ENCODE measurements around the gene PSG5.
"Not testable (repeated sequence)": the region's sequence is repeated elsewhere in the genome, so short reads cannot be mapped to it uniquely, and the experiment has no call there.

DNA sequence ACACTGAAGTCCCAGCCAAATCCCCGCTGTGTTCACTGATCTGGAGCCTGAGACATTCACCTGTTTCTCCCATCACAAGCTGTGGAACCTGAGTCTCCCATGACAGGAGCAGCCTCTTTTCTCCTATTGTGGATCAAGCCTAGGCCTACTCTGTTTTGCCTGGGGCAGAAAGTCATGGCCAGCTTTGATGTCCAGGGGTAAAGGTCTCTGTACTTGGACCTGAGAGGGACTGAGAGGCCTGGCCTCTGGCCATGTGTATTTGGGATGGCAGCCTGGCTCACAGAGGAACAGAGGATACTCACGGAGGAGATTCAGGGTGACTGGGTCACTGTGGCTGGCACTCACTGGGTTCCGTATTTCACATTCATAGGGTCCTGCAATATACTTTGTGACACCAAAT lies 7.8 kb downstream of the PSG5 start:
- not testable (repeated sequence) for TF ChIP-seq CTCF (IDR thresholded peaks at IDR 0.05); POLR2AphosphoS5 (IDR thresholded peaks at IDR 0.05; ENCODE audit: insufficient read depth in 1 of 2, low read depth in 1 of 2); POLR2A (IDR thresholded peaks at IDR 0.05)
